ENCODE measurements around the gene SLC30A7. TPM values are rescaled to one million over a fixed set of nuclear protein-coding genes. Genes with fewer than 3 reads are reported as not detected.

The SLC30A7 gene
- total RNA-seq, 1 donor from 2014 or later, result 30.1 TPM

DNA sequence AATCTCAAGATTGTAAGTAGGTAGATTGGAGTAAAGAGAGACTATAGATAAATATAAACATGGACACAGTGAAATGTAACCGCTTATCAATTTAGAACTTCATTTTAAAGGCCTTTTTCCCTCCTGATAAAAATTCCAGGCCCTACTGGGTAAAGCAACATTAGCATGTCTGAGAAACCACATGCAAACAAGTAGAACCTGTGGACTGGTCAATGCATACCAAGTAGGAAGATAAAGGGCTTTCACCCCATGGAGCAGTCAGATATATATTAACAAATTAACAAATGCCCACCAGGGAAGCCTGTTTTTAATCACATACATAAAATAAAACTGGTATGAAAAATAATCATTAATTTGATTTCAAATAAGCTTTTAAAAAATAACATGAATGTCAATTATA, 121.6 kb downstream of the SLC30A7 start:
- Mint-ChIP-seq H3K4me1 (ENCODE audit: unreplicated experiment) (no peaks in the 10 kb centered on the region), H3K27me3 (no peaks in the 10 kb centered on the region), H3K27ac (no peak overlapping the region), H3K9me3 (no peaks in the 10 kb centered on the region), H3K36me3 (peaks cover 28% of the 10 kb centered on the region), H3K4me3 (no peak overlapping the region)
- TF ChIP-seq, protein P1, sequence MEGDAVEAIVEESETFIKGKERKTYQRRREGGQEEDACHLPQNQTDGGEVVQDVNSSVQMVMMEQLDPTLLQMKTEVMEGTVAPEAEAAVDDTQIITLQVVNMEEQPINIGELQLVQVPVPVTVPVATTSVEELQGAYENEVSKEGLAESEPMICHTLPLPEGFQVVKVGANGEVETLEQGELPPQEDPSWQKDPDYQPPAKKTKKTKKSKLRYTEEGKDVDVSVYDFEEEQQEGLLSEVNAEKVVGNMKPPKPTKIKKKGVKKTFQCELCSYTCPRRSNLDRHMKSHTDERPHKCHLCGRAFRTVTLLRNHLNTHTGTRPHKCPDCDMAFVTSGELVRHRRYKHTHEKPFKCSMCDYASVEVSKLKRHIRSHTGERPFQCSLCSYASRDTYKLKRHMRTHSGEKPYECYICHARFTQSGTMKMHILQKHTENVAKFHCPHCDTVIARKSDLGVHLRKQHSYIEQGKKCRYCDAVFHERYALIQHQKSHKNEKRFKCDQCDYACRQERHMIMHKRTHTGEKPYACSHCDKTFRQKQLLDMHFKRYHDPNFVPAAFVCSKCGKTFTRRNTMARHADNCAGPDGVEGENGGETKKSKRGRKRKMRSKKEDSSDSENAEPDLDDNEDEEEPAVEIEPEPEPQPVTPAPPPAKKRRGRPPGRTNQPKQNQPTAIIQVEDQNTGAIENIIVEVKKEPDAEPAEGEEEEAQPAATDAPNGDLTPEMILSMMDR (conservative IDR thresholded peaks at IDR 0.05), result no peak
- DNase-seq (ENCODE audit: extremely low spot score, unreplicated experiment), result no peak

DNA sequence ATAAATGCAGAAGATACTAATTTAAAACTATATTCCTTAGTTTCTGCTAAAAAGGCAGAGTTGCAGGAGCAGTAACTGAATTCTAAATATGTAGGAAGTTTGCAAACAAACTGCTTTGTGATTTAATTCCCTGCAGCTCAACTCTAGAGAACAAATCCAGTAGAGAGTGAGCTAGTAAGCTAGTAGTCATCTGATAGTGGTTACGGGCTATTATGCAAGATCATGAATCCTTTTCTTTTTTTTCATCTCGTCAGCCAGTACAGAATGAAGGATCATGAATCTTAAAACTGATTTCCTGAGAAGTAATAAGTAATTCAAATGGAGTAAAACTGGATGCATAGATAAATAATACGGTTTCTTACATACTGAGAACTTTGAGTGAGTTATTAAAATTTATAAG, 126.4 kb downstream of the SLC30A7 start:
- Mint-ChIP-seq H3K27me3 (no peaks in the 10 kb centered on the region), H3K27ac (no peak overlapping the region), H3K9me3 (no peaks in the 10 kb centered on the region), H3K4me1 (ENCODE audit: unreplicated experiment) (peaks cover 9% of the 10 kb centered on the region), H3K4me3 (no peak overlapping the region), H3K36me3 (peaks cover 22% of the 10 kb centered on the region)
- TF ChIP-seq, protein P1 (conservative IDR thresholded peaks at IDR 0.05), result no peak
- DNase-seq (ENCODE audit: extremely low spot score, unreplicated experiment), result no peak

DNA sequence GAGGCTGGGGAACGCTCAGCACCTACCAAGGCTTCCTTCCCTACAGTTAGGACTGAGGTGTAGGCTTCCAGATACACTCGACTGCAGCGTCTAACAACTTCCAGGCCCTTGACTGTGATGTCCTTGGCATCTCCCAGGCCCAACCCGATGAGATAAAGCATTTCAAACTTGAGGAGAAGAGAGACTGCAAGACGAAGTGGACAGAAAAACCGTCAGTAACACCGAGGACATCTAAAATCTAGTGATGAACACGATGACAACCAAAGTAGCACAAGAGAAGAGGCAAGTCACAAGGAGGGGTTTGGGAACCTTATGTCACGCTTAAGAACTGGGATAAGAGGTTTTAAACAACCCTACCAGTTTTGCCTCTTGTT, 129.4 kb downstream of the SLC30A7 start:
- TF ChIP-seq, protein P1 (conservative IDR thresholded peaks at IDR 0.05), result no peak
- DNase-seq (ENCODE audit: extremely low spot score, unreplicated experiment), result no peak
- H3K27ac Mint-ChIP-seq, result peak overlapping the region; percentile 96

DNA sequence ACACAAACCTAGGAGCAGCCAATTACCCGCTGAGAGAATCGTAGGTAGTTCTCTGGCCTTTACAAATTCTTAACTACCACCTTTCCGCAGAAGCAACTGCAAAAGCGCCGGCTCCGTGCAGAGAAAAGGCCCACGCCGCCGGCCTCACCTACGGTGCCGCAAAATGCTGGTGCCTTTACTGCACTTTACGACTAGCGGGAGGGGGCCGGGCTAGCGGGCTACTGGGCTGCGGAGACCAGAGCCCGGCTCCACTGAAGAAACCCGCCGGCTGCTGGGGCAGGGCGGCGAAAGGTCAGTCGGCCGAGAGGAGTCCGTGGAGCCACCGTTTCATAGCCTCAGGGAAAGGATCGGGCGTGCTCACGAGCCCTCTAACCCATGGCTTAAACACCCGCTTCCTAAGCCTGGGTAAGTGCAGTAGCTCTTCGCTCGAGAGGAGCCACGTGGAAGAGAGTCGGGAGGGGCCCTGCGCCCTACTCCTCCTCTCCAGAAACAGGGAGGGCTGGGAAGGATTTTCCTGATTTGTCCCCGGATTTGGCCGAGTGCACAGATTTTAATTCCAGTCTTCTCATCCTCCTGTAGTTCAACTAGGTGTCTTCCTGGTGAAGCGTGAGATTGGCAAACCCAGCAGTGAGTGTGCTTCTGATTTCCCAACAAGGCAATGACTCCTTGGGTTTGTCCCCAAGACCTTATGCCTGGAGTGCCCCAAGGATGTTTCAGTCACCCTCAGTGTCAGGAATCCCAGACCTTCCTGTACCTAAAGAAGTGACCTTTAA, 130.0 kb downstream of the SLC30A7 start, which contains the start of gene DPH5:
TSS of gene DPH5 (minus strand) at position 128 of the 773 bp plus-strand sequence. CDS start 341 bp downstream, outside the sequence.
- Mint-ChIP-seq H3K4me1 (ENCODE audit: unreplicated experiment) (peaks cover 16% of the 10 kb centered on the region), H3K27ac (peak within 1 kb of the TSS; percentile 96), H3K36me3 (peaks cover 10% of the 10 kb centered on the region), H3K4me3 (peak within 1 kb of the TSS; percentile 100), H3K27me3 (no peaks in the 10 kb centered on the region), H3K9me3 (no peaks in the 10 kb centered on the region)
- peak; percentile 90 for DNase-seq (ENCODE audit: extremely low spot score, unreplicated experiment)
- TF ChIP-seq, protein P1 (conservative IDR thresholded peaks at IDR 0.05), result no peak

More for the DNA sequence above, 129.4 kb downstream of the SLC30A7 start:
- no peaks in the 10 kb centered on the region for H3K9me3 Mint-ChIP-seq
- peak overlapping the region; percentile 100 for H3K4me3 Mint-ChIP-seq
- peaks cover 15% of the 10 kb centered on the region for H3K36me3 Mint-ChIP-seq
- H3K4me1 Mint-ChIP-seq (ENCODE audit: unreplicated experiment), result peaks cover 16% of the 10 kb centered on the region
- H3K27me3 Mint-ChIP-seq, result no peaks in the 10 kb centered on the region

DNA sequence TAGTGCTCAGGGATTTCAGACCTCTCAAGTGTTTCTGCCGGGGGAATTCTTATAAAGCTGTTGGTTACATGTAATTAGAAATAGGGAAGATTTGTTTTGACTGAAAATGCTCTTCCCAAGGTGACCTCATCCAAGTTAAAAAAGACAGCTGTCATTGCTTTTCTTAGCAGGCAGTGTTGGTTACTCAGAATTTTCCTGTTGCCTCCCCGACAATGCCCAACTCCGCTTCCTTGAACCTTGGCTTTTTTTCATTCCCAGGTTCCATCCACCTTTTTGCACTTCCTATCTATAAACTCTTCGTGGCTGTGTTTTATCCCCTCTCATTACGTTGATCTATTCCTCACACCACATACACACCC, 130.5 kb downstream of the SLC30A7 start:
- Mint-ChIP-seq H3K4me1 (ENCODE audit: unreplicated experiment) (peaks cover 16% of the 10 kb centered on the region), H3K4me3 (peak overlapping the region; percentile 100), H3K27me3 (no peaks in the 10 kb centered on the region), H3K9me3 (no peaks in the 10 kb centered on the region), H3K27ac (peak overlapping the region; percentile 96), H3K36me3 (peaks cover 12% of the 10 kb centered on the region)
- DNase-seq (ENCODE audit: extremely low spot score, unreplicated experiment), result no peak
- TF ChIP-seq, protein P1 (conservative IDR thresholded peaks at IDR 0.05), result no peak
